SK-N-SH (cell line): ENCODE results near the gene TM7SF2.

Experiments
- CHD2 ChIP-seq: fragments of 150-350 bp; IDR thresholded peaks from 2 replicates; pipeline ENCODE4 v1.6.1; 2018; ENCODE audit warnings: low read length; ENCODE audit not compliant: partially characterized antibody
- EP300 ChIP-seq, 2 experiments: IDR thresholded peaks; 2 replicates each; pipeline versions ENCODE4 v1.4.0 to v1.6.1; 2012; ENCODE audit warnings: borderline replicate concordance in 1 of 2, low read depth in 1 of 2, low read length in 1 of 2
- EZH2phosphoT487 ChIP-seq: fragments of 200-600 bp; sonication (generic); IDR thresholded peaks from 2 replicates; pipeline ENCODE4 v1.6.1; 2017; ENCODE audit warnings: low read depth, mixed run types, mild to moderate bottlenecking, antibody characterized with exemption, moderate library complexity, borderline replicate concordance
- GATA2 ChIP-seq: sonication (generic); formaldehyde crosslinking; IDR thresholded peaks from 2 replicates; pipeline ENCODE4 v1.5.0; 2020; ENCODE audit warnings: mild to moderate bottlenecking, missing genetic modification reagents
- JUND ChIP-seq: IDR thresholded peaks from 2 replicates; pipeline ENCODE4 v1.4.0; 2012
- MEF2A ChIP-seq: IDR thresholded peaks from 2 replicates; pipeline ENCODE4 v1.4.0; 2012; ENCODE audit warnings: low read depth, borderline replicate concordance
- MXI1 ChIP-seq: IDR thresholded peaks from 2 replicates; pipeline ENCODE4 v1.6.1; 2012; ENCODE audit warnings: mild to moderate bottlenecking, low read depth, low read length, improper control_type of control experiment
- RAD21 ChIP-seq: IDR thresholded peaks from 2 replicates; pipeline ENCODE4 v1.6.1; 2012; ENCODE audit warnings: mild to moderate bottlenecking, low read length
- RCOR1 ChIP-seq: fragments of 150-350 bp; IDR thresholded peaks from 2 replicates; pipeline ENCODE4 v1.6.1; 2017; ENCODE audit warnings: antibody characterized with exemption, low read length
- RXRA ChIP-seq: IDR thresholded peaks from 2 replicates; pipeline ENCODE4 v1.4.0; 2012; ENCODE audit warnings: low read depth, mild to moderate bottlenecking, borderline replicate concordance
- TAF1 ChIP-seq: IDR thresholded peaks from 2 replicates; pipeline ENCODE4 v1.6.1; 2012; ENCODE audit warnings: low read depth, mild to moderate bottlenecking, low read length, moderate library complexity, borderline replicate concordance
- TF ChIP-seq, protein P1 (sequence below): fragments of 200-600 bp; sonication (generic); IDR thresholded peaks from 2 replicates; pipeline ENCODE4 v1.6.1; 2017; ENCODE audit warnings: antibody characterized with exemption, mild to moderate bottlenecking, moderate library complexity
- TF ChIP-seq, protein P2 (sequence below): IDR thresholded peaks from 2 replicates; pipeline ENCODE4; 2012
- TF ChIP-seq, protein P3 (sequence below): fragments of 150-350 bp; IDR thresholded peaks from 2 replicates; pipeline ENCODE4 v1.6.1; 2017; ENCODE audit warnings: antibody characterized with exemption, low read length, low read depth, borderline replicate concordance

DNA sequence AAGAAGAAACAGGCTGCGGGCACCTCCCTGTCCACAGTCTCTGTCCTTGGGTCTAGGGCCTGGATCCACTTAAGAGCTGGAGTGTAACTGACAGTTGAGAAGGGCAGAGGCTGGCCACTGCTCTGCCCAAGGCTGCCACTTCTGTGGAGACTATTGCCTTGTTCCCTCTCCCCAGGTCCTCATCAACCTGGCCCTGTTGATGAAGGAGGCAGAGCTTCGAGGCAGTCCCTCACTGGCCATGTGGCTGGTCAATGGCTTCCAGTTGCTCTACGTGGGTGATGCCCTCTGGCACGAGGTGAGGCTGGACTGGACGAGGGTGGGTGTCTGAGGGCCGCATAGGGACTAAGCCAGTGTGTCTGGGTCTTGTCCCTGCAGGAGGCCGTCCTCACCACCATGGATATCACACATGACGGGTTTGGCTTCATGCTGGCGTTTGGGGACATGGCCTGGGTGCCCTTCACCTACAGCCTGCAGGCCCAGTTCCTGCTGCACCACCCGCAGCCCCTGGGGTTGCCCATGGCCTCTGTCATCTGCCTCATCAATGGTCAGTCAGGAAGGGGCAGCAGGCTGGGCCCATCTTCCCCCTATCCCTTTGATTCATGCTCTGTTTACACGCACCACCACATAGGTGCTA lies 3.0 kb downstream of the TM7SF2 start:
- TF ChIP-seq RXRA (no peak), GATA2 (CRISPR knock-in tag) (no peak), EZH2phosphoT487 (no peak), RCOR1 (no peak), MXI1 (no peak), EP300 (IDR thresholded peaks at IDR 0.05; ENCODE audit: borderline replicate concordance in 1 of 2, low read depth in 1 of 2, low read length in 1 of 2) (no peak), JUND (no peak), RAD21 (no peak), TAF1 (no peak), CHD2 (no peak), MEF2A (no peak)
- TF ChIP-seq, protein P1, sequence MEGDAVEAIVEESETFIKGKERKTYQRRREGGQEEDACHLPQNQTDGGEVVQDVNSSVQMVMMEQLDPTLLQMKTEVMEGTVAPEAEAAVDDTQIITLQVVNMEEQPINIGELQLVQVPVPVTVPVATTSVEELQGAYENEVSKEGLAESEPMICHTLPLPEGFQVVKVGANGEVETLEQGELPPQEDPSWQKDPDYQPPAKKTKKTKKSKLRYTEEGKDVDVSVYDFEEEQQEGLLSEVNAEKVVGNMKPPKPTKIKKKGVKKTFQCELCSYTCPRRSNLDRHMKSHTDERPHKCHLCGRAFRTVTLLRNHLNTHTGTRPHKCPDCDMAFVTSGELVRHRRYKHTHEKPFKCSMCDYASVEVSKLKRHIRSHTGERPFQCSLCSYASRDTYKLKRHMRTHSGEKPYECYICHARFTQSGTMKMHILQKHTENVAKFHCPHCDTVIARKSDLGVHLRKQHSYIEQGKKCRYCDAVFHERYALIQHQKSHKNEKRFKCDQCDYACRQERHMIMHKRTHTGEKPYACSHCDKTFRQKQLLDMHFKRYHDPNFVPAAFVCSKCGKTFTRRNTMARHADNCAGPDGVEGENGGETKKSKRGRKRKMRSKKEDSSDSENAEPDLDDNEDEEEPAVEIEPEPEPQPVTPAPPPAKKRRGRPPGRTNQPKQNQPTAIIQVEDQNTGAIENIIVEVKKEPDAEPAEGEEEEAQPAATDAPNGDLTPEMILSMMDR = no peak
- TF ChIP-seq, protein P2, sequence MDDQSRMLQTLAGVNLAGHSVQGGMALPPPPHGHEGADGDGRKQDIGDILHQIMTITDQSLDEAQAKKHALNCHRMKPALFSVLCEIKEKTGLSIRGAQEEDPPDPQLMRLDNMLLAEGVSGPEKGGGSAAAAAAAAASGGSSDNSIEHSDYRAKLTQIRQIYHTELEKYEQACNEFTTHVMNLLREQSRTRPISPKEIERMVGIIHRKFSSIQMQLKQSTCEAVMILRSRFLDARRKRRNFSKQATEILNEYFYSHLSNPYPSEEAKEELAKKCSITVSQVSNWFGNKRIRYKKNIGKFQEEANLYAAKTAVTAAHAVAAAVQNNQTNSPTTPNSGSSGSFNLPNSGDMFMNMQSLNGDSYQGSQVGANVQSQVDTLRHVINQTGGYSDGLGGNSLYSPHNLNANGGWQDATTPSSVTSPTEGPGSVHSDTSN = no peak
- TF ChIP-seq, protein P3, sequence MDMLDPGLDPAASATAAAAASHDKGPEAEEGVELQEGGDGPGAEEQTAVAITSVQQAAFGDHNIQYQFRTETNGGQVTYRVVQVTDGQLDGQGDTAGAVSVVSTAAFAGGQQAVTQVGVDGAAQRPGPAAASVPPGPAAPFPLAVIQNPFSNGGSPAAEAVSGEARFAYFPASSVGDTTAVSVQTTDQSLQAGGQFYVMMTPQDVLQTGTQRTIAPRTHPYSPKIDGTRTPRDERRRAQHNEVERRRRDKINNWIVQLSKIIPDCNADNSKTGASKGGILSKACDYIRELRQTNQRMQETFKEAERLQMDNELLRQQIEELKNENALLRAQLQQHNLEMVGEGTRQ = no peak
